ENCODE data around the gene BEND3.
"Not testable (repeated sequence)": the region's sequence is repeated elsewhere in the genome, so short reads cannot be mapped to it uniquely, and the experiment has no call there.

BEND3 gene

GRCh38 chr6:107114926-107115694, at the start of gene BEND3:
BEND3 (minus strand) TSS chr6:107115515; CDS start chr6:107099285, 16,230 bp downstream.
- peak; percentile 31 for DNase-seq

- not testable (repeated sequence) for DNase-seq
Measured at GRCh38 chr6:107164299-107164698, 49.0 kb upstream of the BEND3 start.

- DNase-seq: no peak
Measured at GRCh38 chr6:107161521-107161920, 46.2 kb upstream of the BEND3 start.

GRCh38 chr6:107156617-107157016, 41.3 kb upstream of the BEND3 start:
- DNase-seq: no peak

- no peak for DNase-seq
Measured at GRCh38 chr6:107154801-107155160, 39.5 kb upstream of the BEND3 start.

GRCh38 chr6:107154131-107154800, 39.0 kb upstream of the BEND3 start:
- DNase-seq: no peak

GRCh38 chr6:107152638-107153430, 37.5 kb upstream of the BEND3 start:
- DNase-seq: no peak

- DNase-seq: no peak
Measured at GRCh38 chr6:107144666-107145065, 29.4 kb upstream of the BEND3 start.

- no peak for DNase-seq
Measured at GRCh38 chr6:107144014-107144413, 28.7 kb upstream of the BEND3 start.

- no peak for DNase-seq
Measured at GRCh38 chr6:107140581-107140980, 25.3 kb upstream of the BEND3 start.

GRCh38 chr6:107136324-107136723, 21.0 kb upstream of the BEND3 start:
- not testable (repeated sequence) for DNase-seq

- DNase-seq: not testable (repeated sequence)
Measured at GRCh38 chr6:107135048-107135680, 19.8 kb upstream of the BEND3 start.

GRCh38 chr6:107132330-107132954, 17.1 kb upstream of the BEND3 start:
- DNase-seq: peak; percentile 20

- DNase-seq: no peak
Measured at GRCh38 chr6:107129370-107129925, 14.1 kb upstream of the BEND3 start.

GRCh38 chr6:107128577-107128976, 13.3 kb upstream of the BEND3 start:
- no peak for DNase-seq

GRCh38 chr6:107128175-107128574, 12.9 kb upstream of the BEND3 start:
- DNase-seq: no peak

- DNase-seq: no peak
Measured at GRCh38 chr6:107125771-107126170, 10.5 kb upstream of the BEND3 start.

GRCh38 chr6:107124934-107125348, 9.6 kb upstream of the BEND3 start:
- no peak for DNase-seq

GRCh38 chr6:107123501-107123900, 8.2 kb upstream of the BEND3 start:
- DNase-seq: no peak

- no peak for DNase-seq
Measured at GRCh38 chr6:107122748-107123147, 7.4 kb upstream of the BEND3 start.

GRCh38 chr6:107121964-107122495, 6.7 kb upstream of the BEND3 start:
- no peak for DNase-seq

GRCh38 chr6:107121266-107121665, 6.0 kb upstream of the BEND3 start:
- no peak for DNase-seq

All from stimulated activated CD4-positive, alpha-beta T cell treated with anti-CD3 and anti-CD28 coated beads, Interleukin-4, amount 100 ng/mL, for 24 hours (primary cell).